ENCODE data around the gene CDC37.
A peak's percentile ranks its signal among the peaks of the same experiment; 100 is the strongest.
"Not testable (repeated sequence)": the region's sequence is repeated elsewhere in the genome, so short reads cannot be mapped to it uniquely, and the experiment has no call there.

CDC37 gene

GRCh38 chr19:10393137-10393536 lies 10.2 kb downstream of the CDC37 start:
- no peak for DNase-seq

GRCh38 chr19:10392120-10392519 lies 11.2 kb downstream of the CDC37 start:
- no peak for DNase-seq

GRCh38 chr19:10390652-10391286 lies 12.6 kb downstream of the CDC37 start:
- peak; percentile 59 for DNase-seq

- DNase-seq, result no peak
Measured at GRCh38 chr19:10389863-10390262, 13.5 kb downstream of the CDC37 start.

- peak; percentile 75 for DNase-seq
Measured at GRCh38 chr19:10388957-10389356, 14.4 kb downstream of the CDC37 start.

- DNase-seq, result no peak
Measured at GRCh38 chr19:10384580-10384979, 18.8 kb downstream of the CDC37 start.

- not testable (repeated sequence) for DNase-seq
Measured at GRCh38 chr19:10383223-10383499, 20.2 kb downstream of the CDC37 start.

- peak; percentile 99 for DNase-seq
Measured at GRCh38 chr19:10380313-10381102, 22.8 kb downstream of the CDC37 start, which contains the start of gene TYK2. Gene TYK2, minus strand, starts transcription at chr19:10380572. Its CDS starts 2,166 bp downstream, at chr19:10378406.

- DNase-seq, result no peak
Measured at GRCh38 chr19:10379880-10380312, 23.4 kb downstream of the CDC37 start.

GRCh38 chr19:10378124-10378523 lies 25.2 kb downstream of the CDC37 start:
- DNase-seq, result no peak

- DNase-seq, result not testable (repeated sequence)
Measured at GRCh38 chr19:10377140-10377640, 26.2 kb downstream of the CDC37 start.

GRCh38 chr19:10374931-10375330 lies 28.4 kb downstream of the CDC37 start:
- no peak for DNase-seq

- DNase-seq, result no peak
Measured at GRCh38 chr19:10372690-10373089, 30.7 kb downstream of the CDC37 start.

GRCh38 chr19:10368101-10368803 lies 35.1 kb downstream of the CDC37 start:
- no peak for DNase-seq

GRCh38 chr19:10366950-10367512 lies 36.3 kb downstream of the CDC37 start:
- not testable (repeated sequence) for DNase-seq

- DNase-seq, result no peak
Measured at GRCh38 chr19:10365518-10365917, 37.8 kb downstream of the CDC37 start.

GRCh38 chr19:10364644-10365043 lies 38.7 kb downstream of the CDC37 start:
- no peak for DNase-seq

- no peak for DNase-seq
Measured at GRCh38 chr19:10363789-10364281, 39.5 kb downstream of the CDC37 start.

- DNase-seq, result no peak
Measured at GRCh38 chr19:10362259-10362658, 41.1 kb downstream of the CDC37 start.

GRCh38 chr19:10361569-10362011 lies 41.8 kb downstream of the CDC37 start:
- DNase-seq, result no peak

- DNase-seq, result no peak
Measured at GRCh38 chr19:10356431-10356830, 46.9 kb downstream of the CDC37 start.

- peak; percentile 26 for DNase-seq
Measured at GRCh38 chr19:10353793-10354391, 49.5 kb downstream of the CDC37 start.

All from fibroblast of skin of scalp (primary cell).